Left ventricle myocardium inferior (tissue), 1 donor: Measurements from ENCODE around the gene AGTR1. TPM values are rescaled to one million over a fixed set of nuclear protein-coding genes. Genes with fewer than 3 reads are reported as not detected.
"Not testable (repeated sequence)": the region's sequence is repeated elsewhere in the genome, so short reads cannot be mapped to it uniquely, and the experiment has no call there.

Experiments
- DNase-seq: peaks from one replicate; pipeline ENCODE4 v3.0.0-alpha.2; 2020
- H3K27ac ChIP-seq: fragments of 200-600 bp; replicated peaks from 2 replicates; pipeline ENCODE4 v1.8.0; 2021
- H3K27me3 ChIP-seq: fragments of 200-600 bp; 2 replicates; pipeline ENCODE4 v1.8.0; 2021; ENCODE audit warnings: low read depth
- H3K36me3 ChIP-seq: fragments of 200-600 bp; 2 replicates; pipeline ENCODE4 v1.8.0; 2021
- H3K4me1 ChIP-seq: fragments of 200-600 bp; 2 replicates; pipeline ENCODE4 v1.8.0; 2021
- H3K4me3 ChIP-seq: fragments of 200-600 bp; 2 replicates; pipeline ENCODE4 v1.8.0; 2021; ENCODE audit warnings: mild to moderate bottlenecking, moderate library complexity
- H3K9me3 ChIP-seq: fragments of 200-600 bp; replicated peaks from 2 replicates; pipeline ENCODE4 v1.8.0; 2021
- CTCF ChIP-seq: fragments of 200-600 bp; IDR thresholded peaks from 2 replicates; pipeline ENCODE4 v1.8.0; 2021; ENCODE audit warnings: antibody characterized with exemption, mild to moderate bottlenecking, borderline replicate concordance
- intact Hi-C: fragments of 100-400 bp; cut with micrococcal nuclease; formaldehyde crosslinking; loops from one replicate; pipeline ENCODE4 v1.11.0; 2022
- total RNA-seq: library from RNA; stranded (reverse); fragmentation: NEBNext Ultra II Directional; extraction: Animal tissue kit (Norgen Biotek cat#: 25700); gene quantifications from one replicate; pipeline ENCODE4 v1.2.1, GENCODE V29; 2021
- donor health status: DM: no; HTN: yes; CAD: no; lungs with severe emphysema.

Gene AGTR1
- total RNA-seq, 1 donor from 2014 or later = 1.2 TPM

GRCh38 chr3:148772835-148773234, 75.1 kb downstream of the AGTR1 start:
- DNase-seq = no peak
- H3K9me3 ChIP-seq = peaks cover 34% of the 10 kb centered on the region
- no peak overlapping the region for H3K4me3 ChIP-seq
- TF ChIP-seq CTCF = no peak
- H3K36me3 ChIP-seq = no peaks in the 10 kb centered on the region
- H3K27ac ChIP-seq = no peak overlapping the region
- no peaks in the 10 kb centered on the region for H3K27me3 ChIP-seq
- intact Hi-C loops = no loop called here
- no peaks in the 10 kb centered on the region for H3K4me1 ChIP-seq

DNA sequence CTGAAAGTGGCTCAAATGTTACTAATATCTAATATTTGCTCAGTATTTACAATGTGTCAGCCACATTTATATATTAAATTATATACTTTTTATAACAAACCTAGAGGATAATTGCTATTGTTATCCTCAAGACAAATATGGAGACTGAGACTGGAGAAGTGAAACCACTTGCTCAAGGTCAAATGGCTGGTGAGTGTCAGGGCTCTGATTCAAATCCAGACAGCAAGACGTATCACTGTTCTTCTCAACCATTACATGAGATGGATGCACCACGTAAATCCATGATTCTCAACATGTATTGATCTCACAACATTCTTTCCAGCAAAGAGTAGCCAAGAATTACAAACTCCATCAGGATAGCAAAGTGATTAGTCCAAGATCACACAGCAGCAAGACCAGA, 76.1 kb downstream of the AGTR1 start:
- TF ChIP-seq CTCF = no peak
- intact Hi-C loops = no loop called here
- H3K9me3 ChIP-seq = peaks cover 27% of the 10 kb centered on the region
- DNase-seq = no peak
- H3K4me1 ChIP-seq = no peaks in the 10 kb centered on the region
- H3K27ac ChIP-seq = no peak overlapping the region
- H3K4me3 ChIP-seq = no peak overlapping the region
- H3K27me3 ChIP-seq = no peaks in the 10 kb centered on the region
- no peaks in the 10 kb centered on the region for H3K36me3 ChIP-seq

- no peak overlapping the region for H3K4me3 ChIP-seq
- intact Hi-C loops = no loop called here
- no peaks in the 10 kb centered on the region for H3K36me3 ChIP-seq
- no peak for DNase-seq
- no peak overlapping the region for H3K27ac ChIP-seq
- no peaks in the 10 kb centered on the region for H3K4me1 ChIP-seq
- H3K27me3 ChIP-seq = no peaks in the 10 kb centered on the region
- H3K9me3 ChIP-seq = no peaks in the 10 kb centered on the region
- TF ChIP-seq CTCF = no peak
These were observed 81.2 kb downstream of the AGTR1 start for GRCh38 chr3:148778926-148779325.

DNA sequence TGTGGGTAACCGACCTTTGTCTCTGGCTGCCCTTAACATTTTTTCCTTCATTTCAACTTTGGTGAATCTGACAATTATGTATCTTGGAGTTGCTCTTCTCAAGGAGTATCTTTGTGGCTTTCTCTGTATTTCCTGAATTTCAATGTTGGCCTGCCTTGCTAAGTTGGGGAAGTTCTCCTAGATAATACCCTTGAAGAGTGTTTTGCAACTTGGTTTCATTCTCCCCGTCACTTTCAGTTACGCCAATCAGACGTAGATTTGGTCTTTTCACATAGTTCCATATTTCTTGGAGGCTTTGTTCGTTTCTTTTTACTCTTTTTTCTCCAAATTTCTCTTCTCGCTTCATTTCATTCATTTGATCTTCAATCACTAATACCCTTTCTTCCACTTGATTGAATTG, 87.3 kb downstream of the AGTR1 start:
- H3K4me3 ChIP-seq, H3K4me1 ChIP-seq, H3K27ac ChIP-seq, H3K27me3 ChIP-seq, intact Hi-C loops, DNase-seq, H3K36me3 ChIP-seq, H3K9me3 ChIP-seq: not testable (repeated sequence)

DNA sequence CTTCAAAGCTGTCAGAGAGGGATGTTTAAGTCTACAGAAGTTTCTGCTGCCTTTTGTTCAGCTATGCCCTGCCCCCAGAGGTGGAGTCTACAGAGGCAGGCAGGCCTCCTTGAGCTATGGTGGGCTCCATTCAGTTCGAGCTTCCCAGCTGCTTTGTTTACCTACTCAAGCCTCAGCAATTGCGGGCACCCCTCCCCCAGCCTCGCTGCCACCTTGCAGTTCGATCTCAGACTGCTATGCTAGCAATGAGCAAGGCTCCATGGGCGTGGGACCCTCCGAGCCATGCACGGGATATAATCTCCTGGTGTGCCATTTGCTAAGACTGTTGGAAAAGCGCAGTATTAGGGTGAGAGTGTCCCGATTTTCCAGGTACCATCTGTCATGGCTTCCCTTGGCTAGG, 88.5 kb downstream of the AGTR1 start:
- intact Hi-C loops, H3K9me3 ChIP-seq, H3K36me3 ChIP-seq, H3K27me3 ChIP-seq, H3K4me3 ChIP-seq, H3K4me1 ChIP-seq, DNase-seq, H3K27ac ChIP-seq: not testable (repeated sequence)

- Histone ChIP-seq H3K27ac (no peak overlapping the region), H3K4me3 (no peak overlapping the region), H3K36me3 (no peaks in the 10 kb centered on the region), H3K4me1 (no peaks in the 10 kb centered on the region), H3K27me3 (no peaks in the 10 kb centered on the region), H3K9me3 (peaks cover 9% of the 10 kb centered on the region)
- TF ChIP-seq CTCF = no peak
- intact Hi-C loops = no loop called here
- no peak for DNase-seq
These were observed 91.4 kb downstream of the AGTR1 start for GRCh38 chr3:148789146-148789545.

DNA sequence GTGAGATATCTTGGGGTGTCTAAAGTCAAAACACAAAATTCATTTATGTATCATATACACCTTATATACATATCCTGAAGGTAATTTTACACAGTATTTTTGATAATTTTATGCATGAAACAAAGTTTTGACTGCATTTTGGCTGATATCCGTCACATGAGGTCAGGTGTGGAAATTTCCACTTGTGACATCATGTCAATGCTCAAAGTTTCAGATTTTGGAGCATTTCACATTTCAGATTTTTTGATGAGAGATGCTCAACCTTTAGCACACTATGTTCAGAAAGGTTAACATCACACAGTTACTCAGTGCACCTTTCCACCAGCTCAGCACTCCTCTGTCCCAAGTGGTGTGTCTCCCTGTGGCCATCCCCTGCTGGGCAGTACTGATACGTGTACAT, 92.2 kb downstream of the AGTR1 start:
- H3K27me3 ChIP-seq = no peaks in the 10 kb centered on the region
- H3K4me3 ChIP-seq = no peak overlapping the region
- no peak for DNase-seq
- intact Hi-C loops = no loop called here
- TF ChIP-seq CTCF = no peak
- H3K36me3 ChIP-seq = no peaks in the 10 kb centered on the region
- no peaks in the 10 kb centered on the region for H3K4me1 ChIP-seq
- peaks cover 9% of the 10 kb centered on the region for H3K9me3 ChIP-seq
- no peak overlapping the region for H3K27ac ChIP-seq
